Esophagus muscularis mucosa (tissue), 3 donors: ENCODE results near the gene PLXNB1.

Source experiments
- CTCF ChIP-seq, 3 experiments: fragments of 200-600 bp in 2 of 3; fragments of 450-650 bp in 1 of 3; sonication (generic) in 2 of 3; IDR thresholded peaks; one replicate each; pipeline ENCODE4 v1.5.1; 2017 to 2019; ENCODE audit warnings: antibody characterized with exemption in 3 of 3, mild to moderate bottlenecking in 2 of 3, moderate library complexity in 1 of 3
- POLR2AphosphoS5 ChIP-seq, 2 donors: sonication (generic); formaldehyde crosslinking; IDR thresholded peaks; one replicate each; pipeline ENCODE4 v1.6.1; 2017; ENCODE audit warnings: antibody characterized with exemption in 2 of 2

GRCh38 chr3:48402281-48402732 is 27.6 kb downstream of the PLXNB1 start:
- peak; percentile 91 to 94 for TF ChIP-seq POLR2AphosphoS5 (IDR thresholded peaks at IDR 0.05)
- no peak for TF ChIP-seq CTCF (IDR thresholded peaks at IDR 0.05)
